Measurements from ENCODE around the gene NYAP1. TPM values are rescaled to one million over a fixed set of nuclear protein-coding genes. Genes with fewer than 3 reads are reported as not detected.
"Not testable (repeated sequence)": the region's sequence is repeated elsewhere in the genome, so short reads cannot be mapped to it uniquely, and the experiment has no call there.

Gene NYAP1
- polyA plus RNA-seq, 3 donors from 2014 or later: not detected

GRCh38 chr7:100517305-100517704, 33.6 kb downstream of the NYAP1 start:
- H3K27ac Mint-ChIP-seq: no peak overlapping the region
- DNase-seq: no peak
- H3K4me1 Mint-ChIP-seq: peaks cover 24 to 25% of the 10 kb centered on the region in 2 donors
- peak overlapping the region in 1 of 5 donors; percentile 21 for H3K4me3 Mint-ChIP-seq
- H3K9me3 Mint-ChIP-seq: no peaks in the 10 kb centered on the region
- H3K36me3 Mint-ChIP-seq: no peaks in the 10 kb centered on the region
- peaks cover 3 to 14% (median 8%) of the 10 kb centered on the region in 3 donors for H3K27me3 Mint-ChIP-seq (ENCODE audit: low read depth in 3 of 3)

GRCh38 chr7:100519580-100519979, 35.9 kb downstream of the NYAP1 start:
- no peak for DNase-seq
- Mint-ChIP-seq H3K4me1 (peaks cover 24 to 25% of the 10 kb centered on the region in 2 donors), H3K27ac (no peak overlapping the region), H3K4me3 (no peak overlapping the region), H3K36me3 (no peaks in the 10 kb centered on the region), H3K9me3 (no peaks in the 10 kb centered on the region), H3K27me3 (ENCODE audit: low read depth in 3 of 3) (peaks cover 3 to 12% (median 3%) of the 10 kb centered on the region in 3 donors)

DNA sequence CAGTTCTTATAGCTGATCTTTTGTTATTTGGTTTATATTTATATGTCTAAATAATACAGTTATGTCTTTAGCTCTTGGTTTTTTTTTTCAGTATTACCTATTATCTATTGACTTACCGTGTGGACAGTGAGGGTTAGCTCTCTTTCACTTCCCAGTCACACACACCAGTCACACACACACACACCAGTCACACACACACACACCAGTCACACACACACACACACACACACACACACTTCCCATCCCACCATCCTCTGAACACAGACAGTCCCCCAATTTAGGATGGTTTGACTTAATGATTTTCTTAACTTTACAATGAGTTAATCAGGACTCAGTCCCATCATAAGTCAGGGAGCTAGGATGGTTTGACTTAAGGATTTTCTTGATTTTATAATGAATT, 36.4 kb downstream of the NYAP1 start:
- Mint-ChIP-seq H3K4me3 (no peak overlapping the region), H3K27ac (no peak overlapping the region), H3K36me3 (no peaks in the 10 kb centered on the region), H3K27me3 (ENCODE audit: low read depth in 3 of 3) (peaks cover 3 to 12% (median 3%) of the 10 kb centered on the region in 3 donors), H3K4me1 (peaks cover 21 to 23% of the 10 kb centered on the region in 2 donors), H3K9me3 (no peaks in the 10 kb centered on the region)
- DNase-seq: no peak

- H3K36me3 Mint-ChIP-seq: no peaks in the 10 kb centered on the region
- DNase-seq: no peak
- H3K27ac Mint-ChIP-seq: no peak overlapping the region
- peaks cover 0 to 6% (median 3%) of the 10 kb centered on the region in 3 donors for H3K27me3 Mint-ChIP-seq (ENCODE audit: low read depth in 3 of 3)
- no peaks in the 10 kb centered on the region for H3K9me3 Mint-ChIP-seq
- peaks cover 13 to 14% of the 10 kb centered on the region in 2 donors for H3K4me1 Mint-ChIP-seq
- H3K4me3 Mint-ChIP-seq: no peak overlapping the region
Measured at GRCh38 chr7:100521076-100521475, 37.3 kb downstream of the NYAP1 start.

GRCh38 chr7:100521909-100522593, 38.3 kb downstream of the NYAP1 start:
- H3K27ac Mint-ChIP-seq; H3K27me3 Mint-ChIP-seq (ENCODE audit: low read depth in 3 of 3); H3K36me3 Mint-ChIP-seq; H3K9me3 Mint-ChIP-seq; DNase-seq; H3K4me1 Mint-ChIP-seq; H3K4me3 Mint-ChIP-seq: not testable (repeated sequence)

DNA sequence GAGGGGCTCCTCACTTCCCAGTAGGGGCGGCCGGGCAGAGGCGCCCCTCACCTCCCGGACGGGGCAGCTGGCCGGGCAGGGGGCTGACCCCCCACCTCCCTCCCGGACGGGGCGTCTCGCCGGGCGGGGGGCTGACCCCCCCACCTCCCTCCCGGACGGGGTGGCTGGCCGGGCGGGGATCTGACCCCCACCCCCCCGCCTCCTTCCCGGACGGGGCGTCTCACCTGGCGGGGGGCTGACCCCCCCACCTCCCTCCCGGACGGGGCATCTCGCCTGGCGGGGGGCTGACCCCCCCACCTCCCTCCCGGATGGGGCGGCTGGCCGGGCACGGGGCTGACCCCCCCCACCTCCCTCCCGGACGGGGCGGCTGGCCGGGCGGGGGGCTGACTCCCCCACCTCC, 39.5 kb downstream of the NYAP1 start:
- H3K4me1 Mint-ChIP-seq, H3K36me3 Mint-ChIP-seq, H3K27ac Mint-ChIP-seq, H3K9me3 Mint-ChIP-seq, DNase-seq, H3K4me3 Mint-ChIP-seq: not testable (repeated sequence)
- H3K27me3 Mint-ChIP-seq (ENCODE audit: low read depth in 3 of 3): peaks cover 0 to 10% (median 6%) of the 10 kb centered on the region in 3 donors

GRCh38 chr7:100528108-100528866, 44.6 kb downstream of the NYAP1 start:
- H3K4me3 Mint-ChIP-seq: not testable (repeated sequence)

GRCh38 chr7:100532165-100533022, 48.7 kb downstream of the NYAP1 start:
- H3K4me1 Mint-ChIP-seq: no peaks in the 10 kb centered on the region
- H3K36me3 Mint-ChIP-seq: no peaks in the 10 kb centered on the region
- H3K4me3 Mint-ChIP-seq: no peak overlapping the region
- no peak for DNase-seq
- no peaks in the 10 kb centered on the region for H3K9me3 Mint-ChIP-seq
- no peak overlapping the region for H3K27ac Mint-ChIP-seq
- no peaks in the 10 kb centered on the region for H3K27me3 Mint-ChIP-seq (ENCODE audit: low read depth in 3 of 3)

More at GRCh38 chr7:100528108-100528866, 44.6 kb downstream of the NYAP1 start:
- H3K36me3 Mint-ChIP-seq; H3K27ac Mint-ChIP-seq; H3K4me1 Mint-ChIP-seq; DNase-seq; H3K27me3 Mint-ChIP-seq (ENCODE audit: low read depth in 3 of 3); H3K9me3 Mint-ChIP-seq: not testable (repeated sequence)

GRCh38 chr7:100535982-100536381, 52.3 kb downstream of the NYAP1 start:
- DNase-seq; H3K36me3 Mint-ChIP-seq; H3K9me3 Mint-ChIP-seq; H3K27me3 Mint-ChIP-seq (ENCODE audit: low read depth in 3 of 3); H3K4me3 Mint-ChIP-seq; H3K27ac Mint-ChIP-seq: not testable (repeated sequence)
- H3K4me1 Mint-ChIP-seq: peaks cover 21 to 25% of the 10 kb centered on the region in 2 donors

DNA sequence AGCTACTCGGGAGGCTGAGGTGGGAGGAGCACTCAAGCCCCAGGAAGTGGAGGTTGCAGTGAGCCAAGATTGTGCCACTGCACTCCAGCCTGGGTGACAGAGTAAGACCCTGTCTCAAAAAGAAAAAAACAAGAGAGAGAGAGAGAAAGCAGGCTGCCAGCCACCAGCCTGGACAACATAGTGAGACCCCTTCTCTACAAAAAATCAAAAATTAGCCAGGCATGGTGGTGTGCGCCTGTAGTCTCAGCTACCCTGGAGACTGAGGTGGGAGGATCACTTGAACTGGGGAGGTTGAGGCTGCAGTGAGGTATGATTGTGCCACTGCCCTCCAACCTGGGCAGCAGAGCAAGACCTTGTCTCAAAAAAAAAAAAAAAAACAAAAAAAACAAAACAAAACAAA, 53.0 kb downstream of the NYAP1 start:
- not testable (repeated sequence) for DNase-seq; H3K9me3 Mint-ChIP-seq; H3K36me3 Mint-ChIP-seq; H3K4me3 Mint-ChIP-seq; H3K27me3 Mint-ChIP-seq (ENCODE audit: low read depth in 3 of 3); H3K27ac Mint-ChIP-seq
- H3K4me1 Mint-ChIP-seq: peaks cover 28 to 32% of the 10 kb centered on the region in 2 donors

DNA sequence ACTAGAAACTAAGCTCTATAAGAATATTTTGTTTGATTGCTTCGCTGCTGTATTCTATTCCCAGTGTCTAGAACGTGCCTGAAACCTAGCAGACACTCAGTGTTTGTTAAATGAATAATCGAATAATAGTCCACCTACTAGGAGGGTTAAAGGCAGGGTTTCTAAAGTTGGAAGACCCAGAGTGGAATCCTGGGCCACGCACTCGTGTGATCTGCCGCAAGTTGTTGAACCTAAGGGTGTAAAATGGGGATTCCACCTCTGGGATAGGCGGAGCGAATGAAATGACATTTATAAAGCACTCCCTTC, 54.6 kb downstream of the NYAP1 start:
- Mint-ChIP-seq H3K4me3 (peak overlapping the region; percentile 86 to 98 (median 92)), H3K9me3 (no peaks in the 10 kb centered on the region), H3K36me3 (no peaks in the 10 kb centered on the region), H3K27ac (peak overlapping the region; percentile 73 to 93 (median 87)), H3K4me1 (peaks cover 42 to 48% of the 10 kb centered on the region in 2 donors), H3K27me3 (ENCODE audit: low read depth in 3 of 3) (peaks cover 5 to 7% (median 7%) of the 10 kb centered on the region in 3 donors)
- DNase-seq: no peak

DNA sequence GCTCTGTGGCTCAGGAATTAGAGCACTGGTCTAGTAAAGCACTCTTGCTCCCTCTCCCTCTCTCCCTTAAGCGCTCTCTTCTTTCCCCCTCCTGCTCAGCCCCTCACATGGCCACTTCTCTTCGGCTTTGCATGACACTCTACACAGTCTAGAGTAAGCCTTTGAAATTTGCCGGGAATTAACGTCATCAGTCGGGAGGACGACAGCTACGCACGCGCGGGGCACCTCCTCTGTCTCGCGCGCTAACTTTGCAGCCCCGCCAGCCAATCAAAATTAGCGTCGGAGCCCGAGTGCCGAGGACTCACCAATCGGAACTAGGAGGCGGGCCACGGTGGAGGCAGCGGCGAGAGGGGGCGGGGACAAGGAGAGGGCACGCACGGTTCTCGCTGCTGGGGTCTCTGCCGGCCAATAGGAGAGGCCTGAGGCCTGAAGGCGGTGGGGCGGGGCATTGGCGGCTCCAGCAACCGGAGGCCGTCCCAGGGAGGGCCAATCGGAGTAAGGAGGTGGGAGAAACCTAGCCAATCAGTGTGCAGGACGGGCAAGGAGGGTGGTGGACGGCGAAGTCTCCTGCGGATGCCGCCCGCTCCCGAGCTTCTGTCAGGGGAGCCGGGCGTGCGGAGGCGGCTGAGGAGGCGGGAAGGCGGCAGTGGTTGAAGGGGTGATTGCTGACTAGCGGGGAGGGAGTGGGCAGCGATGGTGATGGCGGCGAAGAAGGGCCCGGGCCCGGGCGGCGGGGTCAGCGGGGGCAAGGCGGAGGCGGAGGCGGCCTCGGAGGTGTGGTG, 55.1 kb downstream of the NYAP1 start, which contains the start of gene AGFG2:
AGFG2 (plus strand) TSS at position 550 of the 782 bp plus-strand sequence; CDS start at position 694, 144 bp downstream.
- no peaks in the 10 kb centered on the region for H3K36me3 Mint-ChIP-seq
- peak within 1 kb of the TSS; percentile 83 to 93 (median 89) for H3K27ac Mint-ChIP-seq
- H3K4me1 Mint-ChIP-seq: peaks cover 48 to 53% of the 10 kb centered on the region in 2 donors
- H3K9me3 Mint-ChIP-seq: no peaks in the 10 kb centered on the region
- peak; percentile 100 for DNase-seq
- H3K4me3 Mint-ChIP-seq: peak within 1 kb of the TSS; percentile 89 to 98 (median 92)
- peaks cover 5 to 7% (median 7%) of the 10 kb centered on the region in 3 donors for H3K27me3 Mint-ChIP-seq (ENCODE audit: low read depth in 3 of 3)

- Mint-ChIP-seq H3K9me3 (no peaks in the 10 kb centered on the region), H3K27ac (peak overlapping the region in 5 of 6 donors; percentile 34 to 88 (median 74)), H3K36me3 (no peaks in the 10 kb centered on the region), H3K4me3 (peak overlapping the region; percentile 89 to 98 (median 92)), H3K27me3 (ENCODE audit: low read depth in 3 of 3) (peaks cover 5 to 7% (median 7%) of the 10 kb centered on the region in 3 donors), H3K4me1 (peaks cover 54 to 60% of the 10 kb centered on the region in 2 donors)
- no peak for DNase-seq
Measured at GRCh38 chr7:100539436-100540006, 55.8 kb downstream of the NYAP1 start.
